Small intestine (tissue), 7 donors: ENCODE measurements around the gene FGF14. TPM values are rescaled to one million over a fixed set of nuclear protein-coding genes. Genes with fewer than 3 reads are reported as not detected.
"Not testable (repeated sequence)": the region's sequence is repeated elsewhere in the genome, so short reads cannot be mapped to it uniquely, and the experiment has no call there.

Experiments
- DNase-seq, 2 donors: peaks; one replicate each; pipeline versions ENCODE4 v3.0.0 to v3.0.0-alpha.2; 2013
- FAIRE-seq: peaks from 2 replicates; lab custom pipeline; 2012; peaks lifted over from hg19 to GRCh38; lab: Jason Lieb, UNC
- H3K27ac ChIP-seq, 3 donors: one replicate each; pipeline ENCODE4 v1.5.1; 2013; ENCODE audit warnings: low read length in 2 of 3, mild to moderate bottlenecking in 2 of 3, control low read depth in 1 of 3, inconsistent platforms in 1 of 3, low read depth in 1 of 3, moderate library complexity in 1 of 3
- H3K27me3 ChIP-seq, 3 donors: one replicate each; pipeline ENCODE4 v1.6.1; 2013; ENCODE audit warnings: low read length in 3 of 3, inconsistent platforms in 1 of 3; ENCODE audit not compliant: control insufficient read depth in 3 of 3, insufficient read depth in 3 of 3
- H3K36me3 ChIP-seq, 3 donors: one replicate each; pipeline ENCODE4 v1.6.1; 2013; ENCODE audit warnings: low read length in 3 of 3, inconsistent platforms in 1 of 3, low read depth in 1 of 3, mild to moderate bottlenecking in 1 of 3, moderate library complexity in 1 of 3; ENCODE audit not compliant: control insufficient read depth in 3 of 3, insufficient read depth in 2 of 3
- H3K4me1 ChIP-seq, 3 donors: one replicate each; pipeline ENCODE4 v1.6.1; 2013; ENCODE audit warnings: low read length in 2 of 3, inconsistent platforms in 1 of 3, low read depth in 1 of 3, mild to moderate bottlenecking in 1 of 3, moderate library complexity in 1 of 3; ENCODE audit not compliant: control insufficient read depth in 3 of 3, insufficient read depth in 2 of 3
- H3K4me3 ChIP-seq, 3 donors: one replicate each; pipeline ENCODE4 v1.5.1; 2013; ENCODE audit warnings: low read length in 3 of 3, control low read depth in 1 of 3, inconsistent platforms in 1 of 3, low read depth in 1 of 3, mild to moderate bottlenecking in 1 of 3, moderate library complexity in 1 of 3
- H3K9me3 ChIP-seq, 2 donors: one replicate each; pipeline ENCODE4 v1.6.1; 2013; ENCODE audit warnings: low read depth in 1 of 2, low read length in 1 of 2; ENCODE audit not compliant: control insufficient read depth in 2 of 2, insufficient read depth in 1 of 2
- WGBS, 3 donors: extraction: QIAGEN DNeasy Blood & Tissue Kit; methylation state at CpG; one replicate each; pipeline ENCODE4 v1.1.7; 2013; 5-methylcytosine and 5-hydroxymethylcytosine counted together
- polyA plus RNA-seq, 4 donors: library from polyadenylated mRNA; stranded (reverse) in 3 of 4; unstranded in 1 of 4; fragments of 200-250 nt in 3 of 4; fragments of 120-200 nt in 1 of 4; gene quantifications; one replicate each; pipeline versions ENCODE4 v1.2.1 to v1.2.3, GENCODE V29; 2013
- donor health status: healthy with polysubstance abuse.
- donor health status: control.
- donor health status: control.
- donor health status: Bipolar disorder and iron deficiency.
- donor health status: healthy.

The FGF14 gene
- polyA plus RNA-seq, 4 donors, result under 0.01 to 0.74 (median 0.31) TPM; not detected in 1

DNA sequence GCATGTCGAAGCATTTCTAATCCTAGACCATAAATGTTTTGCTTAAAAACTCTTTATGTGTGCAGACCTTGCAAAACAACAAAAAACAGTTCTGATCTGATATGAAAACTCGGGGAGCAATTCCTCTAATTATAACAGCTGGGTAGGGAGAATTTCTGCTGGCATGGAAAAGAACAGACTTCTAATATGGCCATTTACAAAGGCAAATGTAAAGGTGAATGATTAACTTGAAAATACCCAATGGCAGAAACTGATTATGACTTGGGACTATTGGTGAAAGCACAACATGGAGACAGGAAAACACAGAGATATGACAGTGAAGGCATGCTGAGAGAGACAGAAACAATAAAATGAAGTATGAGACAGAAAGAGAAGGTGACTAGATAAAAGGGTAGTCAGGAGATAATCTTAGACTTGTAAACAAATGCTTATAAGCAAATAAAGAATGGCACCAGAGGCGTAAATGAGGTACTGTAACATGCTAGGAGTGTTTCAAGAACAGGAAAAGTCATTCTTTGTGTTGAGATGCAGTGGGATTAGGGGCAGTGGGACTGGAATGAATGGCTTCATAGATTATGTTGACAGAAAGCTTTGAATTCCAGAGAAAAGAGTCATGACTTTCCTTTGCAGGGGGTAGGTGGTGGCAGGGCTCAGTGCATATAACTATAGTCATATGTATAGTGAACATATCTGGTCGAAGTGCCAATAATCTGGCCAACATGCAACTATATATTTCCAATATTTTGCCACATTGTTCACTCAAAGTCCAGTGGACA is 556.4 kb downstream of the FGF14 start:
- WGBS, 3 donors, result 39 to 52% (median 51%) methylated on average over 4 of the region's 4 CpGs
- Histone ChIP-seq H3K36me3 (no peaks in the 10 kb centered on the region), H3K9me3 (no peaks in the 10 kb centered on the region), H3K4me1 (no peaks in the 10 kb centered on the region), H3K27ac (no peak overlapping the region), H3K4me3 (no peak overlapping the region), H3K27me3 (no peaks in the 10 kb centered on the region)
- DNase-seq, result no peak
- FAIRE-seq, result no peak

DNA sequence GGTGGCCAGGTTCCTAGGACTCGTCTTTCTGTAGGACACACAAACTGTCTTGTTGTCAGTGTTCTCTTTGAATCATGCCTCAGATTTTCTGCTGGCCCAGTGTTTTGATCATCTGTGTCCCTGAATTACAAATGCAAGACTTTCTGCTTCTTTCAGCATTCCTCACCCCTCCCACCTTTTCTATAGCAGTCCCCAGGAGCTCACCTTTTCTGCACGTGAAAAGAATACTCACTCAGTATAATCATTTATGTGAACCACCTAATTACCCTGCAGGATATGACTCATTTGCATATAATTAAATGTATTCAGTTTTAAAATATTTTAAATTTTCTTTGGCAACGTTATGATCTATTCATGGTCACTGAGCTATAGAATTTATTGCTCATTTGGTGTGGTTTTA is 560.1 kb downstream of the FGF14 start:
- FAIRE-seq (no peak), DNase-seq (no peak)
- Histone ChIP-seq H3K27ac (no peak overlapping the region), H3K27me3 (no peaks in the 10 kb centered on the region), H3K9me3 (no peaks in the 10 kb centered on the region), H3K4me1 (no peaks in the 10 kb centered on the region), H3K4me3 (no peak overlapping the region), H3K36me3 (no peaks in the 10 kb centered on the region)
- 14 to 21% (median 17%) methylated on average over 3 of the region's 3 CpGs for WGBS, 3 donors

DNA sequence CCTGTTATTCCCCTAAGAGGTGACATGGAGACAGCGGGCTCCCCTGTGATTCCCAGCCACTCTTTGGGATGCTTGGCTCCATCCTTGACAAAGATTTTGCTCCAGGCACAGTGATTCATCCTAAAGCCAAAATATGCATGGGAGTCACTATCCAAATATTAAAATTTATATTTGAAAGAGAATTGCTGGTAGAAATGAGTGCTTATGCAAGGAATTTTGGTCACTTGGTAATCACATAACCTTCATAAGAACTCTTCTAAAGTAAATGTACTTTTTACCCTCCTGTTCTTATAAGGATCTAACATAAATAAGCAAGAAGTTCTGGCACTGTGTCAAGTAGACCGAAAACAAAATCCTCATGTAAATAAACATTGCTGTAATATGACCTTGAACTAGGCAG is 563.5 kb downstream of the FGF14 start:
- Histone ChIP-seq H3K4me1 (no peaks in the 10 kb centered on the region), H3K36me3 (no peaks in the 10 kb centered on the region), H3K9me3 (no peaks in the 10 kb centered on the region), H3K27me3 (no peaks in the 10 kb centered on the region), H3K4me3 (no peak overlapping the region), H3K27ac (no peak overlapping the region)
- FAIRE-seq, result no peak
- 56 to 58% (median 56%) methylated on average over 2 of the region's 2 CpGs for WGBS, 3 donors
- no peak for DNase-seq

DNA sequence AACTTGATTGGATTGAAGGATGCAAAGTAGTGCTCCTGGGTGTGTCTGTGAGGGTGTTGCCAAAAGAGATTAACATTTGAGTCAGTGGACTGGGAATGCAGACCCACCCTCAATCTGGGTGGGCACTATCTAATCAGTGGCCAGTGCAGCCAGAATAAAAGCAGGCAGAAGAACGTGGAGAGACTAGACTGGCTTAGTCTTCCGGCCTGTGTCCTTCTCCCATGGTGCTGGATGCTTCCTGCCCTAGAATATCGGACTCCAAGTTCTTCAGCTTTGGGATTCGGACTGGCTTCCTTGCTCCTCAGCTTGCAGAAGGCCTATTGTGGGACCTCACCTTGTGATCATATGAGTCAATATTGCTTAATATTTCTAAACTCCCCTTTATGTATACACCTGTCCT is 564.1 kb downstream of the FGF14 start:
- H3K9me3 ChIP-seq, H3K27ac ChIP-seq, DNase-seq, H3K27me3 ChIP-seq, H3K4me1 ChIP-seq, H3K4me3 ChIP-seq, H3K36me3 ChIP-seq, FAIRE-seq: not testable (repeated sequence)
- WGBS, 3 donors, result 78 to 81% (median 80%) methylated on average over 4 of the region's 4 CpGs

DNA sequence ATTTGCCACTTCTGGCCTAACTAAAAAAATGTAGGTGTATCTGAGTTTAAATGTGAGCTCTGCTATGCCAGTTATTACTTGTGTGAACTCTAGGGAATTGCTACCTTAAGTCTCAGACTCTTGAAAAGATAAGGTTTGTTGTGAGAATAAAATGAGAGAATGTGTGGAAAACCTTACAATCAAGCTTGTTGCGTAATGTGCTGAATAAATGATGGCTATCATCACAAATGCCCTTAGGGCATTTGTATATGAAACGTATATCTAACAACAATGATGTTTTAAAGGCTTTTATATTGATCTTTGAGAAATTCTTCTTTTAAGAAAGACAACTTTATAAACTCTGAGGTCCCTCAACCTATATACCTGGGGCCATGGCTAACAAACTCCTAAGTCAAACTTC is 564.6 kb downstream of the FGF14 start:
- no peaks in the 10 kb centered on the region for H3K4me1 ChIP-seq
- H3K27ac ChIP-seq, result no peak overlapping the region
- DNase-seq (no peak), FAIRE-seq (no peak)
- no peaks in the 10 kb centered on the region for H3K9me3 ChIP-seq
- no peak overlapping the region for H3K4me3 ChIP-seq
- 53 to 76% (median 57%) methylated on average over 2 of the region's 2 CpGs for WGBS, 3 donors
- no peaks in the 10 kb centered on the region for H3K27me3 ChIP-seq
- no peaks in the 10 kb centered on the region for H3K36me3 ChIP-seq

DNA sequence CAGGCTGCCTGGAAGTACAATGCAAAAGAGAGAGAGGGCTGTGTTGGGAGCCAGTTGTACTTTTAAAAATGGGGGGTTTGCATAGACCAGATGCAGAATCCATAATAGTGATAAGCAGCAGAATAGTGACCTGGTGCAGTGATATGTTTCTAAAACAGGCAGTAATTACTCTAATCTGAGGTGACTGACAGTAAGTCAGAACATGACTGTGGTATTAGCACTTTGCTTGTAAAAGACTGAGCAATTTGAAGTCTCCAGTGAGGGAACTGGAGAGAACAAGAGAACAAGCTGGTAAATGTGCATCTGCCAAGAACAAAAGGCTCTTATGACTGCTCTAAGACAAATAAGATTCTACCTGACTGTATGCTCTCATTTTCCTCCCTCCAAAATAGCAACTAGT is 565.9 kb downstream of the FGF14 start:
- H3K4me3 ChIP-seq, result no peak overlapping the region
- H3K36me3 ChIP-seq, result no peaks in the 10 kb centered on the region
- no peak for DNase-seq
- H3K27ac ChIP-seq, result no peak overlapping the region
- H3K9me3 ChIP-seq, result no peaks in the 10 kb centered on the region
- no peak for FAIRE-seq
- H3K27me3 ChIP-seq, result no peaks in the 10 kb centered on the region
- no peaks in the 10 kb centered on the region for H3K4me1 ChIP-seq

DNA sequence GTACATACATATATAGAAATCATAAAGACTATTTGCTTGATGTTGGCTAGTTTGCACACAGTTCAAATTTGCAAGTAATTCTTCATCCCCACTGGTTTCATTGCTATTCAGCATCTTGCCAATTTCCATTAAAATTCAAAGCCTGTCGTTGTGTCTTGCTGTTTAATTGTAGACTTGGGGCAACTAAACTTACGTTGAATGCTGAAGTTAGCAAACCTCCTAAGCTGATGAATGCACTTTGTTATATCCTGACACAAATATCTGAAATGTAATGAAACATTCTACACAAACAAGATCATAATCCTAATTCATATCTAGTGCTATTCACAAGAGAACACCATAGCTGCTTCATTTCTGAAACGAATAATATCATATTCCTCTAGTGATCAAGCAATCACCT is 568.2 kb downstream of the FGF14 start:
- 68 to 80% (median 71%) methylated on average over 3 of the region's 3 CpGs for WGBS, 3 donors
- no peak for FAIRE-seq

DNA sequence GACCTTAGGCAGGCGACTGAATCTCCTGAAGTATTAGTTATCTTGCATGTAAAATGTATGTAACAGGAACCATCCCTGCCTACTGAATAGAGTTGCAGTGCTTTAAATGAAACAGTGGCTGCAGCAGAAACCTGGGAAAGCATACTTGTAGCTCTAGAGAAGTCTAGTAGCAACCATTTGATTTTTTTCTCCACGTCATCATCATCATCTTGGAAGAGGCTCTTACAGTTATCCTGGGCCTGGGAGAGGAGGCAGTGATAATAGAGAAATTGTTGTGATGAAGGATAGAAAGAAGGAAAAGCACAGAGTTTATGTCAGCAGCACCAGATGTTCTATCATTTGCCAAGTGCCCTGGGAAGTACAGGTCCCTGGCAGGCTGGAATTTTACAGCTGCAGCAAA is 571.8 kb downstream of the FGF14 start:
- no peaks in the 10 kb centered on the region for H3K9me3 ChIP-seq
- H3K27me3 ChIP-seq, result no peaks in the 10 kb centered on the region
- no peak for DNase-seq
- WGBS, 3 donors, result 64 to 79% (median 74%) methylated on average over 2 of the region's 2 CpGs
- H3K27ac ChIP-seq, result no peak overlapping the region
- no peak for FAIRE-seq
- H3K4me1 ChIP-seq, result no peaks in the 10 kb centered on the region
- no peaks in the 10 kb centered on the region for H3K36me3 ChIP-seq
- no peak overlapping the region for H3K4me3 ChIP-seq

More for the DNA sequence above, 568.2 kb downstream of the FGF14 start:
- Histone ChIP-seq H3K27ac (no peak overlapping the region), H3K36me3 (no peaks in the 10 kb centered on the region), H3K4me1 (no peaks in the 10 kb centered on the region), H3K27me3 (no peaks in the 10 kb centered on the region), H3K9me3 (no peaks in the 10 kb centered on the region), H3K4me3 (no peak overlapping the region)
- no peak for DNase-seq

DNA sequence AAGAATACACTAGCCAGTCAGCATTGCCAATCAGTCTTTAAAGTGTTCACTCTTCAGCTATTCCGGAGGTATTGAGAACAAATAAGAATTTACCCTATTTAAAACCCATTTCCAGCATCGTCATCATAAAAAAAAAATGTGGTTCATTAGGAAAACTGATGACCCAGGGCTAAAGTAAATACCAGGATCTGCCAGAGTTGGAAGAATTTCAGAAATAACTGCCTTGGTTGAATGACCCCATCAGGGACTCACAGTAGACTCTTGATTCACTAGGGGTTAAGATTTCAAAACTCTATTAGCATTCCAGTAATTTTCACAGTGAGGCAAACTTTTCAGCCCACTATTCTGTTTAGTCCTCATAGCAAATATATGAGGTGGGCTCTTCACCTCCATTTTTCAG is 572.4 kb downstream of the FGF14 start:
- Histone ChIP-seq H3K36me3 (no peaks in the 10 kb centered on the region), H3K27ac (no peak overlapping the region), H3K27me3 (no peaks in the 10 kb centered on the region), H3K9me3 (no peaks in the 10 kb centered on the region), H3K4me1 (no peaks in the 10 kb centered on the region), H3K4me3 (no peak overlapping the region)
- no peak for FAIRE-seq
- 61 to 71% (median 64%) methylated on average over 2 of the region's 2 CpGs for WGBS, 3 donors
- no peak for DNase-seq
